Right cardiac atrium (tissue), 5 donors: ENCODE results near the gene WDR90. TPM values are rescaled to one million over a fixed set of nuclear protein-coding genes. Genes with fewer than 3 reads are reported as not detected.
A peak's percentile ranks its signal among the peaks of the same experiment; 100 is the strongest.

ENCODE experiments used
- ATAC-seq, 2 donors: fragments of 200-7000 bp; cut with Tn5 transposase; one replicate each; pipeline versions ENCODE4 v1.8.0 to v1.9.1; 2020; ENCODE audit warnings: moderate library complexity in 2 of 2, mild to moderate bottlenecking in 1 of 2
- DNase-seq, 3 donors: peaks; one replicate each; pipeline ENCODE4 v3.0.0-alpha.2; 2020
- H3K27ac ChIP-seq: one replicate; pipeline ENCODE4 v1.5.1; 2013; ENCODE audit warnings: mild to moderate bottlenecking, low read length, control low read depth, moderate library complexity
- H3K27me3 ChIP-seq: one replicate; pipeline ENCODE4 v1.6.1; 2013; ENCODE audit not compliant: control insufficient read depth, insufficient read depth
- H3K4me1 ChIP-seq: one replicate; pipeline ENCODE4 v1.6.1; 2013; ENCODE audit warnings: low read length; ENCODE audit not compliant: control insufficient read depth, insufficient read depth
- H3K4me3 ChIP-seq: one replicate; pipeline ENCODE4 v1.5.1; 2013; ENCODE audit warnings: low read length, control low read depth
- H3K9me3 ChIP-seq: one replicate; pipeline ENCODE4 v1.6.1; 2013; ENCODE audit warnings: low read length; ENCODE audit not compliant: control insufficient read depth
- WGBS: extraction: QIAGEN DNeasy Blood & Tissue Kit; methylation state at CpG from one replicate; pipeline ENCODE4 v1.1.7; 2013; 5-methylcytosine and 5-hydroxymethylcytosine counted together
- intact Hi-C, 4 donors: fragments of 100-400 bp; cut with DNase I; formaldehyde crosslinking; loops; one replicate each; pipeline versions ENCODE4 v1.11.0 to v1.14.0; 2022 to 2023
- polyA plus RNA-seq: library from polyadenylated mRNA; stranded (reverse); fragments of 200-250 nt; gene quantifications from one replicate; pipeline ENCODE4 v1.2.3, GENCODE V29; 2013
- total RNA-seq, 4 donors: library from RNA; stranded (reverse); fragmentation: NEBNext Ultra II Directional; extraction: Animal tissue kit (Norgen Biotek cat#: 25700); gene quantifications; one replicate each; pipeline ENCODE4 v1.2.1, GENCODE V29; 2021
- donor health status: healthy with polysubstance abuse.
- donor health status: DM: no; HTN: yes; CAD: no.
- donor health status: DM: no; HTN: no; CAD: no.
- donor health status: DM: no; HTN: yes; CAD: no; lungs with severe emphysema.
- donor health status: DM: yes; HTN: yes; CAD: no.

The WDR90 gene
- total and polyA plus RNA-seq, 5 donors = 8.1 to 13.7 (median 11.9) TPM

DNA sequence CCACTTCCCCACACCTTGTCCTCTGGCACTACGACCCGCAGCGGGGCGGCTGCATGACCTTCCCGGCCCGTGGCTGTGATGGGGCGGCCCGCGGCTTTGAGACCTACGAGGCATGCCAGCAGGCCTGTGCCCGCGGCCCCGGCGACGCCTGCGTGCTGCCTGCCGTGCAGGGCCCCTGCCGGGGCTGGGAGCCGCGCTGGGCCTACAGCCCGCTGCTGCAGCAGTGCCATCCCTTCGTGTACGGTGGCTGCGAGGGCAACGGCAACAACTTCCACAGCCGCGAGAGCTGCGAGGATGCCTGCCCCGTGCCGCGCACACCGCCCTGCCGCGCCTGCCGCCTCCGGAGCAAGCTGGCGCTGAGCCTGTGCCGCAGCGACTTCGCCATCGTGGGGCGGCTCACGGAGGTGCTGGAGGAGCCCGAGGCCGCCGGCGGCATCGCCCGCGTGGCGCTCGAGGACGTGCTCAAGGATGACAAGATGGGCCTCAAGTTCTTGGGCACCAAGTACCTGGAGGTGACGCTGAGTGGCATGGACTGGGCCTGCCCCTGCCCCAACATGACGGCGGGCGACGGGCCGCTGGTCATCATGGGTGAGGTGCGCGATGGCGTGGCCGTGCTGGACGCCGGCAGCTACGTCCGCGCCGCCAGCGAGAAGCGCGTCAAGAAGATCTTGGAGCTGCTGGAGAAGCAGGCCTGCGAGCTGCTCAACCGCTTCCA lies 15.7 kb upstream of the WDR90 start:
- Histone ChIP-seq H3K27me3 (no peaks in the 10 kb centered on the region), H3K27ac (no peak overlapping the region), H3K4me3 (no peak overlapping the region), H3K9me3 (no peaks in the 10 kb centered on the region), H3K4me1 (peaks cover 5% of the 10 kb centered on the region)
- WGBS = 97% methylated on average over 74 of the region's 74 CpGs
- DNase-seq (peak in 2 of 3 donors; percentile 58 to 64), ATAC-seq (no peak)
- intact Hi-C loops = no loop called here

DNA sequence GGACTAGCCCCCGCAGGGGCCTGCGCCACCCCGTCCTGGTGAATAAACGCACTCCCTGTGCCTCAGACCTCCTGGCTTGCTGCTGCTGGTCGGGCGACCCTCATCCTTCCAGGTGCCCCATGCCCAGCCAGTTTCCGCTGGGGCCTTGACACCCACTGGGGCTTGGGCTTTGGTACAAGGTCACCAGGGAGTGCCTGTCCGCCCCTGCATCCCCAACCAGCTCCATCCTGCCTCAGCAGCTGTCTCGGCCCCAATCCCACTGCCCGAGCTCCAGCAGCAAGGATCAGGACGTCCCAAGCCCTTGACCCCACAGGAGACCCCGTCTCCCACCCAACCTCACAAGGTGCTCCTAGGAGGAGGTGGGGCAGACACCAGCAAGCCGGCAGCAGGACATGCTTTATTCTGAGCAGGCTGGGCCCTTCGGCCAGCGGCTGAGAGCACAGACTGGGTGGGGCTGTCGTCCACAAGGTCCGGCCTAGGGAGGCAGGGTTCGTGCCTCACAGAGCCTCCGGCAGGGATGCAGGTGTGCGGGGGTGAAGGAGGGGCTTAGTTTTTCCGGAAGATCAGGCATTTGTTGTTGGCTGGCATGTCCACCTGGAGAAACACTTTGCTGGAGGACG lies 15.0 kb upstream of the WDR90 start:
- WGBS = 90% methylated on average over 22 of the region's 22 CpGs
- peaks cover 5% of the 10 kb centered on the region for H3K4me1 ChIP-seq
- ATAC-seq (no peak), DNase-seq (peak in 1 of 3 donors; percentile 66)
- H3K9me3 ChIP-seq = no peaks in the 10 kb centered on the region
- no peak overlapping the region for H3K27ac ChIP-seq
- no peak overlapping the region for H3K4me3 ChIP-seq
- intact Hi-C loops = no loop called here
- H3K27me3 ChIP-seq = no peaks in the 10 kb centered on the region

DNA sequence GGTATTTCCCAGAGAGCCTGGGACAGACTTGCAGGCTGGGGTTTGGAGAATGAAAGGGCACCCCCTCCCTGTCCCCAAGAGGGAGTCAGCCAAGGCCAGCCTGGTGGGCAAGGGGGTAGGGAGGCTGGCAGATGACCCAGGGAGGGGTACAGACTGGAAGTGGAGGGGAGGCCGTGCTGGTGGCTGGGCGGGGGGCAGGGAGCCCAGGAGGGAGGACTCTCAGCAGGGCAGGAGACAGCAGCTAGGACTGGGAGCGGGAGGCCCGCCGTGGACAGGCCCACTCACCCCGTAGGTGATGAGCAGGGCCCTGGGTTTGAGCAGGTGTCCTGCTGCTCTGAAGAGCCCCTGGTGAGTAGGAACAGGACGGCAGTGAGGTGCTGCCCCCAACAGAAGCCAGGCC lies 14.2 kb upstream of the WDR90 start:
- Histone ChIP-seq H3K27me3 (no peaks in the 10 kb centered on the region), H3K4me3 (no peak overlapping the region), H3K4me1 (peaks cover 5% of the 10 kb centered on the region), H3K27ac (no peak overlapping the region), H3K9me3 (no peaks in the 10 kb centered on the region)
- ATAC-seq (no peak), DNase-seq (peak in 1 of 3 donors; percentile 58)
- intact Hi-C loops = no loop called here
- WGBS = 86% methylated on average over 7 of the region's 7 CpGs

DNA sequence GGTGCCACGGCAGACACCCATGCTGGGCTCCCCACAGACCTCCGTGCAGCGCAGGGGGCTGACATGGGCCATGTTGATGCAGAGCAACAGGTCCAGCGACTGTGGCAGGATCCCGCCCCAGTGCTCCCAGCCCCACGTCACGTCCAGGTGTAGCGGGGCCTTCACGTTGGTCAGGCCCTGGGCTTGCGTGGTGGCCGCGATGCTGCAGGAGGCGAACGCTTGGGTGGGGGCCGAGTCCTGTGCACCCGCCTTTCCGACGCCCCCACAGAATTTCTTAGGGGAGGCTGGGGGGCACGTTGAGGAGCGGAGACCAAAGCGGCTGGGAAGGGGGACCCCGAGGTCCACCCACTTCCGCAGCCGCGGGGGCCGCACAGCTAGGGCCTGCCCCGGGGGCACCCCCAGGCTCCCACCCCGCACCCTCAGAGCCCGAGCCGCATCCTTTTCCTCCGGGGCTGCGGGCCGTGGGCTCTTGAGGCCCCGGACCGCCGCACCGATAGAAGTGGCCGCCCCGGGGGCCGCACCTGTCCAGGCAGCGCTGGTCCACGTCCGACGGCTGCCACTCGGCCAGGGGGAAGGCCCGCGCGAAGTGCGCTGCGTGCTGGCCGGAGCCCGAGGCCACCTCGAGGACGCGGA lies 13.5 kb upstream of the WDR90 start:
- no peak overlapping the region for H3K27ac ChIP-seq
- peak overlapping the region; percentile 44 for H3K4me3 ChIP-seq
- H3K9me3 ChIP-seq = no peaks in the 10 kb centered on the region
- intact Hi-C loops = no loop called here
- ATAC-seq = no peak
- 3% methylated on average over 55 of the region's 55 CpGs for WGBS
- no peaks in the 10 kb centered on the region for H3K27me3 ChIP-seq
- peak in 1 of 3 donors; percentile 78 for DNase-seq
- H3K4me1 ChIP-seq = peaks cover 5% of the 10 kb centered on the region

DNA sequence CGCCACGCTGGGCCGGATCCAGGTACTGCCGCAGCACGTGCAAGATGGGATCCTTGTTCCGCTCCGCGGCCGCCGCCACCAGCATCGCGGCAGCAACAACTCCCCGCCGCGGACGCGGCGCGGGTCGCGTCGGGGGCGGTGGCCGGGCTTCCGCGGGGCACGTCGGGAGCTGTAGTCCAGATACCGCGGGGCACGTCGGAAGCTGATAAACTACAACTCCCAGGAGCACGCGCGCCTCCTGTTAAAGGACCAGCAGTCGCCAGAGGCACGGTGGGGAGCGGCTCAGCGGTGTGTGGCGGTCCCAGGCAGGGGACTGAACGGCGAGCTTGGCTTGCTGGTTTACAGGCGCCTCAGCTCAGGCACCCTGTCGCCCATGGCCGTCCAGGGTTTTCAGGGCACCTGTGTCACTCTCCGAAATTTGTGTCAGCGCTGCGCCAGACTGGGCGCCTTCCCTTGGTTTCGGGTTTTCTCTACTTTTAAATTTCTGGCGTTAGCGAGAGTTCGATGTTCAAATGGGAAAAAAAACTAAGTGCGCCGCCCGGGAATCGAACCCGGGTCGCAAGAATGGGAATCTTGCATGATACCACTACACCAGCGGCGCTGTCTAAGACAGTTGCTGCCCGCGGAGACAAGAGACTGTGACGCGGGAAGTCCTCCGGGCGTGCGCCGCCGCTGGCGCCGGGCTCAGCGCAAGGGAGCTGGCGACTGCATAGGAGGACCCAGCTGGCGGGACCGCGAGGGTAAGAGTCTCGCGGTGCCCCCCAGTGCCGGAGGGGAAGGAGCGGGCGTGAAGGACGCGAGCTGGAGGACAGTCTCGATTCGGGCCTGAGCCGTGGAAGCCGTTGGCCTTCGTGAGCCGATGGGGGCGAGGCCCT lies 12.7 kb upstream of the WDR90 start, which contains the start of gene METTL26:
Gene METTL26 (minus strand): TSS at position 100 of the 875 bp plus-strand sequence. CDS start 15 bp downstream, at position 85.
- DNase-seq (peak; percentile 98 to 99 (median 98)), ATAC-seq (peak; percentile 90 to 91)
- intact Hi-C loops = no loop called here
- Histone ChIP-seq H3K4me3 (peak within 1 kb of the TSS; percentile 44), H3K9me3 (no peaks in the 10 kb centered on the region), H3K27me3 (no peaks in the 10 kb centered on the region), H3K4me1 (peaks cover 5% of the 10 kb centered on the region), H3K27ac (peak within 1 kb of the TSS; percentile 95)
- WGBS = under 1% methylated on average over 91 of the region's 91 CpGs

DNA sequence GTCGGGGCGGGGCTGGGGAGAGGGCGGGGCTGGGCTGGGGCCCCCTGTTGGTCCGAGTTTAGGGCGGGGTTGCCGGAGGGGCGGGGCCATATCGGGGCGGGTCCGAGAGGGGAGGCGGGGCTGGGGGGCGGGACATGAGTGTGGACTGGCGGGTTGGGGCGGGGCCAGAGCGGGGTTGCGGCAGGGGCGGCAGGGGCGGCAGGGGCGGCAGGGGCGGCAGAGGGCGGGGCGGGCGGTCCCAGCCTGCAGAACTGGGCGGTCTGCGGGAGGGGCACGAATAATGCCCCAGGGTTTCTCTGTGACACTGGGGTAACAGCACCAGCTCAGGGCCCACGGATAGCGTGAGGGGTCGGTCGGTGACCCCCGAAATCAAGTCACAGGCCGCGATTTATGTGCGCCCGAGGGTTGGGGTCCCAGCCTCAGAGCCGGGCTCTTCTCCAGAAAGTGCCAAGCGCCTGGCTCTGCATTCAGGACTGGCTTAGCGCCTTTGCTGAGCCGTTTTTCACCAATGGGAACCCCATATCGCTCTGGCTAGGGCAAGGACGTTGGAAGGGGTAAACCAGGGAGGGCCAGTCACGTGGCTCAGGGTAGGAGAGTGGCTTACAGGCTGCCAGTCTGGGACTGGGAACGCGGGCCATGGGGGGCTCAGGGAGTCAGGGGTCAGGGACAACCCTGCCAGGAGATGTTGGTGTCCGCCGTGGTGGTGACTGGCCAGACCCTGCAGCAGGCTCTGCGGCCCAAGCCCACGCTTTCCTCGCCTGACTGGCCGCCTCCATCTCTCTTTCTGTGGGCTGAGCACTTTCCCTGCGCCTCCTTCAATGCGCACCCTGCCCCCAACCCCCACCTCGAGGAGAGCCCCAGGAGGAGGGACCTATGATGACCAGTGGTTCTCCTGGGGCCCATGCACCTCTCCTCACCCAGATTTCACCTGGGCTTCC lies 11.8 kb upstream of the WDR90 start:
- intact Hi-C loops = no loop called here
- 17% methylated on average over 53 of the region's 53 CpGs for WGBS
- Histone ChIP-seq H3K4me3 (peak overlapping the region; percentile 44), H3K27me3 (no peaks in the 10 kb centered on the region), H3K9me3 (no peaks in the 10 kb centered on the region), H3K27ac (peak overlapping the region; percentile 95), H3K4me1 (peaks cover 5% of the 10 kb centered on the region)
- DNase-seq (peak; percentile 91 to 97 (median 96)), ATAC-seq (peak; percentile 82 to 85)

DNA sequence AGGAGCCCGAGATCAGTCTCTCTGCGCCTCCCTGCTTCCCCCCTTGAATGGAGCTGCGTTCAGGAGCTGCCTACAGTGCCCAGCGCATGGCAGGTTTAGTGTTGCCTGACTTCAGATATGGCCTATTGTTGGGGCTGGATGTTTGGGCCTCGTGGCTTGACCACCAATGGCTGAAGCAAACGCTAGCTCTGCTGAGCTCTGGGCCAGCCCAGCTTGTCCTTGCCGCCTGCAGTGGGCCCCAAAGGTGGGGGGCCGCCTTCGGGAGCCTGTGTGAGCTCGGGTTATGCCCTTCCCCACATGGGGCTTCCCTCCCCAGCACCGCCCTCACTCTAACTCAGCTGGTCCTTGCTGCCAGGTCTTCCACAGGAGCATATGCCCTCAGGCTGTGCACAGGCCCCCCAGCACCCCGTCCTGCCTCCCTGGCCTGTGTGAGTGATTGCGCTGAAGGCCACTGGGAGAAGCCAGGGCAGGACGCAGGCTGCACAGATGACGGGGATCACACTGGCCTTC lies 11.1 kb upstream of the WDR90 start:
- no peak for ATAC-seq
- Histone ChIP-seq H3K27me3 (no peaks in the 10 kb centered on the region), H3K27ac (peak overlapping the region; percentile 44), H3K9me3 (no peaks in the 10 kb centered on the region), H3K4me3 (no peak overlapping the region), H3K4me1 (peaks cover 5% of the 10 kb centered on the region)
- 82% methylated on average over 15 of the region's 15 CpGs for WGBS
- intact Hi-C loops = no loop called here
- DNase-seq = peak in 1 of 3 donors; percentile 73

DNA sequence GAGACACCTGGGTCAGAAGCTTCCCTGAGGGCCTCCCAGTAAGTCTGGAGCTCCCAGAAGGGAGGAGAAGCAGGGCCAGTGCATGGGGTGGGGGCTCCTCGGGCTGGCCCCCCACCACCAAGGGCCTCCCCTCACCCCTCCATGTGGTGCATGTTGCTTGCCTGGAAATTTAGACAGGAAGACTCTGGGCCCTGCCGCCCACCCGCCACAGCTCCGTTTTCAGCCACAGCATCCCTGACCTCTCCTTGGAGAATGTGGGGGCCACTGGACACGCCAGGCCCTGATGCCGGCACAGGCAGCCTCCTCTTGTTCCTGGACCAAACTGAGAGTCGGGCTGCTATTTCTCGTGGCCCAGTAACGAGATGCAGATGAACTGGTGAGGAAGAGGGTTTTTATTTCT lies 10.3 kb upstream of the WDR90 start:
- peaks cover 5% of the 10 kb centered on the region for H3K4me1 ChIP-seq
- no peaks in the 10 kb centered on the region for H3K9me3 ChIP-seq
- peak overlapping the region; percentile 14 for H3K27ac ChIP-seq
- no peak for ATAC-seq
- WGBS = 80% methylated on average over 9 of the region's 9 CpGs
- H3K27me3 ChIP-seq = no peaks in the 10 kb centered on the region
- no peak overlapping the region for H3K4me3 ChIP-seq
- peak in 1 of 3 donors; percentile 53 for DNase-seq
- intact Hi-C loops = no loop called here

DNA sequence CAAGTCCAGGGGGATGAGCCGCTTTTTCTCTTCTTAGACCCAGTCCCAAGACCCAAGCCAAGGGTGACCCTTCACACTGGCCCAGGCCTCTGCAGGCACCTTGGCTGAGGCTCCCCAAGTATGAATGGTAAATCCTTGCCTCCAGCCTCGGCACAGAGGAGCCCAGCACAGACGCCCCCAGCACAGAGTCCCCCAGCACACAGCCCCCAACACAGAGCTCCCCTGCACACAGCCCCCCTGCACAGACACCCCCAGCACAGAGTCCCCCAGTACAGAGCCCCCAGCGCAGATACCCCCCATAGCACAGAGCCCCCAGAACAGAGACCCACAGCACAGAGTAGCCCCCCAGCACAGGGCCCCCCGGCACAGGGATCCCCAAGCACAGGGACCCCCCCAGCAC lies 8.6 kb upstream of the WDR90 start:
- DNase-seq = no peak
- no peak for ATAC-seq
- Histone ChIP-seq H3K27ac (no peak overlapping the region), H3K4me1 (peaks cover 3% of the 10 kb centered on the region), H3K27me3 (no peaks in the 10 kb centered on the region), H3K4me3 (peak overlapping the region; percentile 72), H3K9me3 (no peaks in the 10 kb centered on the region)
- intact Hi-C loops = no loop called here
- WGBS = 94% methylated on average over 5 of the region's 5 CpGs
